H9 (cell line): Measurements from ENCODE around the gene CACNB2. TPM values are rescaled to one million over a fixed set of nuclear protein-coding genes. Genes with fewer than 3 reads are reported as not detected.

Experiments
- DNase-seq: peaks from one replicate; pipeline ENCODE4 v3.0.0-alpha.2; 2017
- H2AFZ ChIP-seq: one replicate; pipeline ENCODE4 v1.6.1; 2013; ENCODE audit warnings: mild to moderate bottlenecking, low read length, control low read depth, moderate library complexity
- H2AK5ac ChIP-seq: 2 replicates; pipeline ENCODE4 v1.6.1; 2013; ENCODE audit warnings: low read length, control low read depth, mixed read lengths; ENCODE audit not compliant: insufficient read length
- H2BK120ac ChIP-seq: one replicate; pipeline ENCODE4 v1.6.1; 2013; ENCODE audit warnings: low read depth, mild to moderate bottlenecking, low read length, control low read depth, inconsistent platforms; ENCODE audit not compliant: poor library complexity, severe bottlenecking
- H2BK12ac ChIP-seq: 2 replicates; pipeline ENCODE4 v1.6.1; 2013; ENCODE audit warnings: low read length, control low read depth, mixed read lengths, low read depth; ENCODE audit not compliant: insufficient read length
- H2BK15ac ChIP-seq: 2 replicates; pipeline ENCODE4 v1.6.1; 2013; ENCODE audit warnings: low read depth, low read length, control low read depth
- H2BK20ac ChIP-seq: one replicate; pipeline ENCODE4 v1.6.1; 2013; ENCODE audit warnings: low read depth, mild to moderate bottlenecking, low read length, control low read depth, inconsistent platforms; ENCODE audit not compliant: poor library complexity, severe bottlenecking
- H2BK5ac ChIP-seq: 2 replicates; pipeline ENCODE4 v1.6.1; 2013; ENCODE audit warnings: low read length, control low read depth, mixed read lengths; ENCODE audit not compliant: insufficient read length
- H3K14ac ChIP-seq: 2 replicates; pipeline ENCODE4 v1.6.1; 2013; ENCODE audit warnings: low read length, control low read depth; ENCODE audit not compliant: insufficient read depth
- H3K18ac ChIP-seq: 2 replicates; pipeline ENCODE4 v1.6.1; 2013; ENCODE audit warnings: low read depth, mild to moderate bottlenecking, mixed read lengths, low read length, control low read depth; ENCODE audit not compliant: insufficient read length
- H3K23ac ChIP-seq: 2 replicates; pipeline ENCODE4 v1.6.1; 2013; ENCODE audit warnings: low read length, control low read depth, mixed read lengths, low read depth; ENCODE audit not compliant: insufficient read length
- H3K23me2 ChIP-seq: 2 replicates; pipeline ENCODE4 v1.6.1; 2013; ENCODE audit warnings: low read depth, mild to moderate bottlenecking, mixed read lengths, low read length, control low read depth; ENCODE audit not compliant: insufficient read length, poor library complexity, severe bottlenecking
- H3K27ac ChIP-seq: 2 replicates; pipeline ENCODE4 v1.5.1; 2013; ENCODE audit warnings: low read length, control low read depth, mixed read lengths, low read depth; ENCODE audit not compliant: insufficient read length
- H3K27me3 ChIP-seq: 2 replicates; pipeline ENCODE4 v1.6.1; 2013; ENCODE audit warnings: low read length, control low read depth, inconsistent platforms; ENCODE audit not compliant: insufficient read depth
- H3K4ac ChIP-seq: 2 replicates; pipeline ENCODE4 v1.6.1; 2013; ENCODE audit warnings: low read depth, mild to moderate bottlenecking, control low read depth, inconsistent platforms, low read length, moderate library complexity
- H3K4me1 ChIP-seq: 2 replicates; pipeline ENCODE4 v1.6.1; 2013; ENCODE audit warnings: low read length, control low read depth, inconsistent platforms; ENCODE audit not compliant: insufficient read depth
- H3K4me2 ChIP-seq: 2 replicates; pipeline ENCODE4 v1.6.1; 2013; ENCODE audit warnings: low read length, control low read depth, mixed read lengths; ENCODE audit not compliant: insufficient read length, insufficient read depth
- H3K56ac ChIP-seq: 2 replicates; pipeline ENCODE4 v1.6.1; 2013; ENCODE audit warnings: low read depth, mild to moderate bottlenecking, mixed read lengths, low read length, control low read depth; ENCODE audit not compliant: insufficient read length
- H3K79me1 ChIP-seq: 2 replicates; pipeline ENCODE4 v1.6.1; 2013; ENCODE audit warnings: low read depth, mild to moderate bottlenecking, moderate library complexity, low read length, control low read depth, inconsistent platforms; ENCODE audit not compliant: insufficient read depth, poor library complexity, severe bottlenecking
- H3K79me2 ChIP-seq: 2 replicates; pipeline ENCODE4 v1.6.1; 2013; ENCODE audit warnings: low read length, control low read depth, inconsistent platforms; ENCODE audit not compliant: insufficient read depth
- H3K9ac ChIP-seq: 2 replicates; pipeline ENCODE4 v1.6.1; 2013; ENCODE audit warnings: low read length, control low read depth, mixed read lengths; ENCODE audit not compliant: insufficient read length; ENCODE audit errors: extremely low read depth
- H3K9me3 ChIP-seq: one replicate; pipeline ENCODE4 v1.6.1; 2013; ENCODE audit warnings: low read depth, low read length, inconsistent platforms; ENCODE audit not compliant: control insufficient read depth
- H3T11ph ChIP-seq: one replicate; pipeline ENCODE4 v1.6.1; 2013; ENCODE audit warnings: mild to moderate bottlenecking, low read length, control low read depth, inconsistent platforms
- H4K20me1 ChIP-seq: one replicate; pipeline ENCODE4 v1.6.1; 2013; ENCODE audit not compliant: control insufficient read depth, insufficient read length, insufficient read depth
- H4K5ac ChIP-seq: 2 replicates; pipeline ENCODE4 v1.6.1; 2013; ENCODE audit warnings: low read depth, mild to moderate bottlenecking, mixed read lengths, low read length, control low read depth; ENCODE audit not compliant: insufficient read length
- H4K8ac ChIP-seq: replicated peaks from 2 replicates; pipeline ENCODE4 v1.6.1; 2013; ENCODE audit warnings: low read length, control low read depth, mixed read lengths, low read depth; ENCODE audit not compliant: insufficient read length
- H4K91ac ChIP-seq: 2 replicates; pipeline ENCODE4 v1.6.1; 2013; ENCODE audit warnings: low read depth, mild to moderate bottlenecking, moderate library complexity, mixed read lengths, low read length, control low read depth; ENCODE audit not compliant: insufficient read length
- H3K27ac Mint-ChIP-seq, 3 experiments: 2 replicates in 2 of 3; 3 replicates in 1 of 3; pipeline ENCODE4 v1.8.0; 2020 to 2021; ENCODE audit warnings: mixed read lengths in 3 of 3, mild to moderate bottlenecking in 1 of 3, moderate library complexity in 1 of 3
- H3K27me3 Mint-ChIP-seq: 2 replicates; pipeline ENCODE4 v1.8.0; 2021; ENCODE audit warnings: low read depth, mild to moderate bottlenecking, moderate library complexity, mixed read lengths
- H3K36me3 Mint-ChIP-seq, 3 experiments: 2 replicates in 2 of 3; 3 replicates in 1 of 3; pipeline ENCODE4 v1.8.0; 2020 to 2021; ENCODE audit warnings: low read depth in 3 of 3, mixed read lengths in 3 of 3; ENCODE audit not compliant: insufficient read depth in 1 of 3
- H3K4me1 Mint-ChIP-seq, 2 experiments: 2 replicates each; pipeline ENCODE4 v1.8.0; 2020; ENCODE audit warnings: mixed read lengths in 2 of 2
- H3K4me3 Mint-ChIP-seq, 2 experiments: 2 replicates in 1 of 2; 3 replicates in 1 of 2; pipeline ENCODE4 v1.8.0; 2020 to 2021; ENCODE audit warnings: mild to moderate bottlenecking in 2 of 2, mixed read lengths in 2 of 2, moderate library complexity in 1 of 2
- H3K9me3 Mint-ChIP-seq, 2 experiments: 2 replicates in 1 of 2; 3 replicates in 1 of 2; pipeline ENCODE4 v1.8.0; 2020; ENCODE audit warnings: mild to moderate bottlenecking in 2 of 2, mixed read lengths in 2 of 2, moderate library complexity in 1 of 2
- WGBS: extraction: QIAGEN DNeasy Blood & Tissue Kit; methylation state at CpG from one replicate; pipeline ENCODE4 v1.1.7; 2013; ENCODE audit warnings: missing lambda C conversion rate, low lambda C conversion rate, mixed read lengths; ENCODE audit not compliant: insufficient read length; ENCODE audit errors: extremely low coverage; 5-methylcytosine and 5-hydroxymethylcytosine counted together
- total RNA-seq: library from RNA; stranded (reverse); gene quantifications from 2 replicates; pipeline ENCODE4 v1.2.1, GENCODE V29; 2021
- TF ChIP-seq, protein P1 (sequence below): fragments of 200-600 bp; sonication (generic); conservative IDR thresholded peaks from 3 replicates; pipeline ENCODE4 v1.8.0; 2021; ENCODE audit warnings: antibody characterized with exemption, mild to moderate bottlenecking

The CACNB2 gene
- total RNA-seq, 1 experiment from 2014 or later = 2.6 TPM

DNA sequence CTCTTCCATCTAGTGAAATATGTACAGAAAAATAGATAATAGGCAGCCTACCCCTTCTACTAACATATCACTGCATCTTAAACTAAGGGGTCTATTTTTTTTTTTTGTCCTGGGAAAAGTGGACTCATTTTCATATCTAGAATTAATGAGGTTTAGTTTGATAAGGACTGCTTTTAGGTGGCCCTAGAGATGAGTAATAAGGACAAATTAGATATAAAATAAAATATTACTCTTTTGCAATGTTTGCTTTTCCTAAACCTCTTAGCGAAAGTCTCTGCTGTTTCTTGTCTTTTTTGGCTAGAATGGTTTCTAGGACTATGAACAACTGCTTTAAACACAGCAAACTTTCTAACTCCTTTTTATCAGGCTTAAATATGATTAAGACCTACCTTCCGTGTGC lies 83.7 kb downstream of the CACNB2 start:
- Histone ChIP-seq H2BK20ac (no peak overlapping the region), H2BK12ac (no peak overlapping the region), H2BK5ac (no peak overlapping the region), H3K9ac (no peak overlapping the region), H4K20me1 (no peaks in the 10 kb centered on the region), H2BK120ac (no peak overlapping the region), H2AFZ (no peak overlapping the region), H3K14ac (no peak overlapping the region), H3K9me3 (no peaks in the 10 kb centered on the region), H3K23me2 (no peaks in the 10 kb centered on the region), H3K23ac (no peak overlapping the region), H4K91ac (no peak overlapping the region), H2BK15ac (no peak overlapping the region), H3K27me3 (no peaks in the 10 kb centered on the region), H3K4me1 (no peaks in the 10 kb centered on the region), H3K18ac (no peak overlapping the region), H3K56ac (no peak overlapping the region), H3K79me2 (no peaks in the 10 kb centered on the region), H3T11ph (no peak overlapping the region), H2AK5ac (no peak overlapping the region), H3K79me1 (no peaks in the 10 kb centered on the region), H3K4me2 (no peak overlapping the region), H4K5ac (no peak overlapping the region), H3K4ac (no peak overlapping the region), H3K27ac (no peak overlapping the region), H4K8ac (no peak overlapping the region)
- Mint-ChIP-seq H3K4me1 (peaks cover 20 to 22% of the 10 kb centered on the region in 2 experiments), H3K27ac (no peak overlapping the region), H3K9me3 (no peaks in the 10 kb centered on the region), H3K4me3 (no peak overlapping the region), H3K27me3 (no peaks in the 10 kb centered on the region; the same call in 1 of the 2 replicates), H3K36me3 (no peaks in the 10 kb centered on the region)
- DNase-seq = no peak
- WGBS = no CpG with 5 or more reads among the region's 2 CpGs
- TF ChIP-seq, protein P1, sequence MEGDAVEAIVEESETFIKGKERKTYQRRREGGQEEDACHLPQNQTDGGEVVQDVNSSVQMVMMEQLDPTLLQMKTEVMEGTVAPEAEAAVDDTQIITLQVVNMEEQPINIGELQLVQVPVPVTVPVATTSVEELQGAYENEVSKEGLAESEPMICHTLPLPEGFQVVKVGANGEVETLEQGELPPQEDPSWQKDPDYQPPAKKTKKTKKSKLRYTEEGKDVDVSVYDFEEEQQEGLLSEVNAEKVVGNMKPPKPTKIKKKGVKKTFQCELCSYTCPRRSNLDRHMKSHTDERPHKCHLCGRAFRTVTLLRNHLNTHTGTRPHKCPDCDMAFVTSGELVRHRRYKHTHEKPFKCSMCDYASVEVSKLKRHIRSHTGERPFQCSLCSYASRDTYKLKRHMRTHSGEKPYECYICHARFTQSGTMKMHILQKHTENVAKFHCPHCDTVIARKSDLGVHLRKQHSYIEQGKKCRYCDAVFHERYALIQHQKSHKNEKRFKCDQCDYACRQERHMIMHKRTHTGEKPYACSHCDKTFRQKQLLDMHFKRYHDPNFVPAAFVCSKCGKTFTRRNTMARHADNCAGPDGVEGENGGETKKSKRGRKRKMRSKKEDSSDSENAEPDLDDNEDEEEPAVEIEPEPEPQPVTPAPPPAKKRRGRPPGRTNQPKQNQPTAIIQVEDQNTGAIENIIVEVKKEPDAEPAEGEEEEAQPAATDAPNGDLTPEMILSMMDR = no peak
